HG03354 (cell line): ENCODE measurements around the gene LLGL1.

Source experiments
- ATAC-seq: cut with Tn5 transposase; IDR thresholded peaks from one replicate; pipeline ENCODE4 v1.9.1; 2021; ENCODE audit warnings: mild to moderate bottlenecking; ENCODE audit not compliant: unreplicated experiment, poor library complexity, severe bottlenecking

LLGL1 gene

GRCh38 chr17:18262111-18262510 is 36.7 kb downstream of the LLGL1 start:
- no peak for ATAC-seq

GRCh38 chr17:18262641-18263040 is 37.2 kb downstream of the LLGL1 start:
- ATAC-seq = no peak

GRCh38 chr17:18263885-18264682 is 38.6 kb downstream of the LLGL1 start:
- no peak for ATAC-seq

GRCh38 chr17:18267366-18267765 is 41.9 kb downstream of the LLGL1 start:
- ATAC-seq = no peak

- no peak for ATAC-seq
Measured at GRCh38 chr17:18267927-18268711, 42.7 kb downstream of the LLGL1 start.

GRCh38 chr17:18270046-18270931 is 44.9 kb downstream of the LLGL1 start:
- no peak for ATAC-seq

GRCh38 chr17:18277076-18277475 is 51.6 kb downstream of the LLGL1 start:
- no peak for ATAC-seq

GRCh38 chr17:18278867-18279266 is 53.4 kb downstream of the LLGL1 start:
- ATAC-seq = no peak

GRCh38 chr17:18280249-18280648 is 54.8 kb downstream of the LLGL1 start:
- no peak for ATAC-seq

GRCh38 chr17:18280766-18281371 is 55.4 kb downstream of the LLGL1 start:
- ATAC-seq = no peak

GRCh38 chr17:18281788-18282187 is 56.4 kb downstream of the LLGL1 start:
- no peak for ATAC-seq

- ATAC-seq = no peak
Measured at GRCh38 chr17:18285296-18285695, 59.9 kb downstream of the LLGL1 start.

GRCh38 chr17:18291718-18292540 is 66.5 kb downstream of the LLGL1 start:
- ATAC-seq = no peak
